Ishikawa (cell line): ENCODE data around the gene KPNA4.

ENCODE experiments used
- RAD21 ChIP-seq: IDR thresholded peaks from 2 replicates; pipeline ENCODE4 v1.6.1; 2012; ENCODE audit warnings: low read depth
- TAF1 ChIP-seq: IDR thresholded peaks from 2 replicates; pipeline ENCODE4 v1.6.1; 2012; ENCODE audit warnings: low read depth, mild to moderate bottlenecking

- TF ChIP-seq TAF1 (no peak), RAD21 (no peak)
Measured at GRCh38 chr3:160580938-160581337, 15.6 kb upstream of the KPNA4 start.
